A673 (cell line): ENCODE results near the gene TM4SF18. TPM values are rescaled to one million over a fixed set of nuclear protein-coding genes. Genes with fewer than 3 reads are reported as not detected.
"Not testable (repeated sequence)": the region's sequence is repeated elsewhere in the genome, so short reads cannot be mapped to it uniquely, and the experiment has no call there.

ENCODE experiments used
- BruUV-seq: library from RNA; stranded (reverse); fragments of 400-500 nt; replicated peaks from 2 replicates; lab custom pipeline; 2021; lab: Mats Ljungman, UMichigan
- CTCF ChIA-PET: fragments of 300-600 bp; sonication (Branson Sonifier 250); formaldehyde crosslinking; loops from one replicate; lab custom pipeline; 2022; ENCODE audit warnings: antibody characterized with exemption; lab: Charles Lee
- POLR2A ChIA-PET: fragments of 300-600 bp; sonication (Branson Sonifier 250); formaldehyde crosslinking; loops from one replicate; lab custom pipeline; 2022; ENCODE audit warnings: antibody characterized with exemption; ENCODE audit not compliant: low non-redundant PET; lab: Charles Lee
- DNase-seq: peaks from one replicate; pipeline ENCODE4 v3.0.0-alpha.2; 2015; ENCODE audit warnings: low spot score
- H3K27ac ChIP-seq: fragments of 200-600 bp; sonication (generic); 2 replicates; pipeline ENCODE4 v1.5.1; 2016; ENCODE audit warnings: mixed run types, low read depth, mild to moderate bottlenecking, mixed read lengths, antibody characterized with exemption, low read length; ENCODE audit not compliant: poor library complexity, severe bottlenecking
- H3K27me3 ChIP-seq: fragments of 200-600 bp; sonication (generic); replicated peaks from 2 replicates; pipeline ENCODE4 v1.6.1; 2017; ENCODE audit warnings: mixed run types, low read depth, mild to moderate bottlenecking, mixed read lengths, antibody characterized with exemption, low read length; ENCODE audit not compliant: insufficient read depth, poor library complexity
- H3K36me3 ChIP-seq: fragments of 200-600 bp; sonication (generic); 2 replicates; pipeline ENCODE4 v1.6.1; 2016; ENCODE audit warnings: mixed run types, mild to moderate bottlenecking, mixed read lengths, antibody characterized with exemption, low read length; ENCODE audit not compliant: insufficient read depth, poor library complexity, severe bottlenecking
- H3K4me1 ChIP-seq: fragments of 200-600 bp; sonication (generic); 2 replicates; pipeline ENCODE4 v1.6.1; 2017; ENCODE audit warnings: mixed run types, mild to moderate bottlenecking, mixed read lengths, antibody characterized with exemption, low read length; ENCODE audit not compliant: insufficient read depth, poor library complexity, severe bottlenecking
- H3K4me3 ChIP-seq: fragments of 200-600 bp; sonication (generic); 2 replicates; pipeline ENCODE4 v1.5.1; 2016; ENCODE audit warnings: low read depth, mixed run types, mild to moderate bottlenecking, mixed read lengths, low read length; ENCODE audit not compliant: poor library complexity, severe bottlenecking
- H3K9me3 ChIP-seq: fragments of 200-600 bp; sonication (generic); 2 replicates; pipeline ENCODE4 v1.6.1; 2016; ENCODE audit warnings: mixed run types, low read depth, mild to moderate bottlenecking, mixed read lengths, antibody characterized with exemption, low read length; ENCODE audit not compliant: poor library complexity, severe bottlenecking
- EZH2 ChIP-seq: fragments of 200-600 bp; sonication (generic); IDR thresholded peaks from 2 replicates; pipeline ENCODE4 v1.6.1; 2017; ENCODE audit warnings: borderline replicate concordance, low read depth, mild to moderate bottlenecking, mixed read lengths, antibody characterized with exemption, low read length; ENCODE audit not compliant: poor library complexity, severe bottlenecking
- intact Hi-C: fragments of 100-400 bp; cut with micrococcal nuclease; formaldehyde crosslinking; loops from one replicate; pipeline ENCODE4 v1.10.0; 2022; ENCODE audit not compliant: unreplicated experiment
- total RNA-seq: library from RNA; stranded (reverse); gene quantifications from 2 replicates; pipeline ENCODE4 v1.2.3, GENCODE V29; 2021
- TF ChIP-seq, protein P1 (sequence below): fragments of 300-800, 200-600 bp; sonication (generic); conservative IDR thresholded peaks from 2 replicates; pipeline ENCODE4 v1.5.1; 2017; ENCODE audit warnings: low read depth, mild to moderate bottlenecking, antibody characterized with exemption, low read length, moderate library complexity, mixed read lengths

Gene TM4SF18
- total RNA-seq, 1 experiment from 2014 or later = 1.5 TPM

DNA sequence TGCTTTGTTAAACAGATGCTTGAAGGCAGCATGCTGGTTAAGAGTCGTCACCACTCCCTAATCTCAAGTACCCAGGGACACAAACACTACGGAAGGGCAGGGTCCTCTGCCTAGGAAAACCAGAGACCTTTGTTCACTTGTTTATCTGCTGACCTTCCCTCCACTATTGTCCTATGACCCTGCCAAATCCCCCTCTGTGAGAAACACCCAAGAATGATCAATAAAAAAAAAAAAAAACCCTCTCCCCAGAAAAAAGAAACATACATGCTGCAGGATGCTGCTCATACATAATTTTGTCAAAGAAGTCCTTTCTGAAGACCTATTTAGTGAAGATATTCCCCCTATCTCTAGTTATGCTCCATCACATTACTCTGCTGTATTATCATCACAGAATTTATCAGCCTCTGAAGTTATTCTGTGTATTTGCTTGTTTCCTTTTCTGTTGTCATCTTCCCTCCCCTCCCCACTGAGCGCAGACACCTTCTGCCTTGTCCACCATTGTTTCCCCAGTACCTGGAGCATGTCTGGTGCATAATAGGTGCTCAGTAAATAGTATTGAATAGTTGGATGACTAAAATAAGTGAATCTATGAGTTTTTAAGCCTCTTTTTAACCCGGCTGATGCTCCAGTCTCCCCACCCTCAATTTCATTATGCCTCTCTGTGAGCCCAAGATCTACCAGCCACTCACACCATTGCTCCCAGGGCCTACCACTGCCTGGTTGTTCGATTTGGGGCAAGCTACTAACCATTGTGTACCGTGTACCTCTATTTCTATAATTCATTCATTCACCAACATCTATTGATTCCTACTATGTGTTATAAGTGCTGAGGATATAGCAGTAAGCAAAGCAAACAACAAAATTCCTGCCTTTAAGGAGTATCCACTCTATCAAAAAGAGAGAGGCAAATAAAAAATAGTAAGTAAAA lies 48.0 kb upstream of the TM4SF18 start:
- intact Hi-C loops = no loop called here
- Histone ChIP-seq H3K36me3 (no peaks in the 10 kb centered on the region), H3K4me1 (no peaks in the 10 kb centered on the region), H3K9me3 (no peaks in the 10 kb centered on the region), H3K27ac (no peak overlapping the region), H3K27me3 (no peaks in the 10 kb centered on the region), H3K4me3 (no peak overlapping the region)
- ChIA-PET POLR2A (no interaction called here), CTCF (no interaction called here)
- DNase-seq = no peak
- BruUV-seq = no TSS peak
- no peak for TF ChIP-seq EZH2
- TF ChIP-seq, protein P1, sequence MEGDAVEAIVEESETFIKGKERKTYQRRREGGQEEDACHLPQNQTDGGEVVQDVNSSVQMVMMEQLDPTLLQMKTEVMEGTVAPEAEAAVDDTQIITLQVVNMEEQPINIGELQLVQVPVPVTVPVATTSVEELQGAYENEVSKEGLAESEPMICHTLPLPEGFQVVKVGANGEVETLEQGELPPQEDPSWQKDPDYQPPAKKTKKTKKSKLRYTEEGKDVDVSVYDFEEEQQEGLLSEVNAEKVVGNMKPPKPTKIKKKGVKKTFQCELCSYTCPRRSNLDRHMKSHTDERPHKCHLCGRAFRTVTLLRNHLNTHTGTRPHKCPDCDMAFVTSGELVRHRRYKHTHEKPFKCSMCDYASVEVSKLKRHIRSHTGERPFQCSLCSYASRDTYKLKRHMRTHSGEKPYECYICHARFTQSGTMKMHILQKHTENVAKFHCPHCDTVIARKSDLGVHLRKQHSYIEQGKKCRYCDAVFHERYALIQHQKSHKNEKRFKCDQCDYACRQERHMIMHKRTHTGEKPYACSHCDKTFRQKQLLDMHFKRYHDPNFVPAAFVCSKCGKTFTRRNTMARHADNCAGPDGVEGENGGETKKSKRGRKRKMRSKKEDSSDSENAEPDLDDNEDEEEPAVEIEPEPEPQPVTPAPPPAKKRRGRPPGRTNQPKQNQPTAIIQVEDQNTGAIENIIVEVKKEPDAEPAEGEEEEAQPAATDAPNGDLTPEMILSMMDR = no peak

DNA sequence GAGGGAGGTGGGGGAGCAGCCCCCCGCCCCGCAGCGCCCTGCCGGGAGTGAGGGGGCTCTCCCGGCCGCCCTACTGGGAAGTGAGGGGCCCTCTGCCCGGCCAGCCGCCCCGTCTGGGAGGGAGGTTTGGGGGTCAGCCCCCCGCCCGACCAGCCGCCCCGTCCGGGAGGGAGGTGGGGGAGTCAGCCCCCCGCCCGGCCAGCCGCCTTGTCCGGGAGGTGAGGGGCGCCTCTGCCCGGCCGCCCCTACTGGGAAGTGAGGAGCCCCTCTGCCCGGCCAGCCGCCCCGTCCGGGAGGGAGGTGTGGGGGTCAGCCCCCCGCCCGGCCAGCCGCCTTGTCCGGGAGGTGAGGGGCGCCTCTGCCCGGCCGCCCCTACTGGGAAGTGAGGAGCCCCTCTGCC lies 46.8 kb upstream of the TM4SF18 start:
- BruUV-seq, POLR2A ChIA-PET: not testable (repeated sequence)

DNA sequence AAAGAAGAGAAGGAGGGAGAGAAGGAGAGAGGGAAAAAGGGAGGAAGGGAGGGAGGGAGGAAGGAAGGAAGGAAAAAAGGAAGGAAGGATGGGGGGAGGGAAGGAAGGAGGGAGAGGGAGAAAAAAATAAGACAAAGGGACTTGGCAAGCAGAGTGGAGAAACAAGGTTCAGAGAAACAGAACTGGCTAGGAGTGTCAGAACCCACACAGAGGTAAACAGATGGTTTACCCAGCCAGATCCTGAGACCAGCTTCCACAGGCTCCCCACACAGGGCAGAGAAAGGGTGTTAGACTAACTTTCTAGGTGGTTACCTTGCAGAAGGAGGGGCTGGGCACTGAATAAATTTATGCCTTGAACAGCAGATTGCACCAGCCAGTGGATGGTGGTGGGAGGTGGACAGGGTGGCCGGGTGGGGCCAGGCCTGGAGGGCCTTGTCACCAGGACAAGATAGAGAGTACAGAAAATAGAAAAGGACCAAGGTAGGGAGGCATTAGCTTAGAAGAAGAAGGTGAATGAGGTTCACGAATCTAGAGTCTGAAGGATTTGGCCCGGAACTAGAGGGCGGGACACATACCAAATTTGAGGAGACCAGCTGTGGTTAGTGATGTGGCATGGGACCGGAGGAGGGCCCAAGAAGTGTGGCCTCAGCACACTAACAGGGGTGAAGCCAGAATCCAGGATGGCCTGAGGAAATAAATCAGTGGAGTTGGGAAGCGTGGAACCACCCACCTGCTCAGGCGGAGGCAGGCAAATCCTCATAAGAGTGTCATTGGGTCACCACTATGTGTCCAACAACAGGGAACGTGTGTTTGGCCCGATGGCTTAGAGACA lies 45.3 kb upstream of the TM4SF18 start:
- Histone ChIP-seq H3K9me3 (no peaks in the 10 kb centered on the region), H3K4me1 (no peaks in the 10 kb centered on the region), H3K27ac (no peak overlapping the region), H3K36me3 (no peaks in the 10 kb centered on the region), H3K4me3 (no peak overlapping the region), H3K27me3 (no peaks in the 10 kb centered on the region)
- ChIA-PET CTCF (no interaction called here), POLR2A (no interaction called here)
- no peak for DNase-seq
- no TSS peak for BruUV-seq
- TF ChIP-seq, protein P1 = no peak
- TF ChIP-seq EZH2 = no peak
- intact Hi-C loops = no loop called here

More for the DNA sequence above, 46.8 kb upstream of the TM4SF18 start:
- H3K4me3 ChIP-seq, H3K9me3 ChIP-seq, H3K4me1 ChIP-seq, H3K27ac ChIP-seq, intact Hi-C loops, H3K27me3 ChIP-seq, DNase-seq, CTCF ChIA-PET, H3K36me3 ChIP-seq: not testable (repeated sequence)
